NCI-H1436 treated with DMSO at 0.1 percent for 48 hours (cell line): ENCODE measurements around the gene SLC25A23.
"Not testable (repeated sequence)": the region's sequence is repeated elsewhere in the genome, so short reads cannot be mapped to it uniquely, and the experiment has no call there.

Source experiments
- DNase-seq: peaks from one replicate; lab custom pipeline; 2025; lab: John Stamatoyannopoulos, UW

Gene SLC25A23

GRCh38 chr19:6402058-6402457 is 57.5 kb downstream of the SLC25A23 start:
- DNase-seq = no peak

GRCh38 chr19:6400062-6400944 is 59.3 kb downstream of the SLC25A23 start:
- DNase-seq = not testable (repeated sequence)

DNA sequence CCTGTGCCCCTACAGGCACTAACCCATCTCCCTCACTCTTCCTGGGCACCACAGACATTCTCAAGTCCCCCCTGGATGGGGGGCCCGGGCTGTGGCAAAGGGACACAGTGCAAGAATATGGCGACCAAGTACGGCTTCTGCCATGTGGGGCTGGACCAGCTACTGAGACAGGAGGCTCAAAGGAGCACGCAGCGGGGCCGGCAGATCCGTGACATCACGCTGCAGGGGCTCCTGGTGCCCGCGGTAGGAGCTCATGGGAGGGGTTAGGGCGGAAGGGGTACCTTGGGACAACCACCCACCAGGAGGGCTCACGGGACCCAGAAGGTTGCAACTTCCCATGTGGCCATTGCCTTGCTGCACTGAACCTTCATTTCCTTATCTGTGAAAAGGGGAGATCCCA is 63.3 kb downstream of the SLC25A23 start:
- DNase-seq = no peak

GRCh38 chr19:6394831-6395230 is 64.8 kb downstream of the SLC25A23 start:
- no peak for DNase-seq

DNA sequence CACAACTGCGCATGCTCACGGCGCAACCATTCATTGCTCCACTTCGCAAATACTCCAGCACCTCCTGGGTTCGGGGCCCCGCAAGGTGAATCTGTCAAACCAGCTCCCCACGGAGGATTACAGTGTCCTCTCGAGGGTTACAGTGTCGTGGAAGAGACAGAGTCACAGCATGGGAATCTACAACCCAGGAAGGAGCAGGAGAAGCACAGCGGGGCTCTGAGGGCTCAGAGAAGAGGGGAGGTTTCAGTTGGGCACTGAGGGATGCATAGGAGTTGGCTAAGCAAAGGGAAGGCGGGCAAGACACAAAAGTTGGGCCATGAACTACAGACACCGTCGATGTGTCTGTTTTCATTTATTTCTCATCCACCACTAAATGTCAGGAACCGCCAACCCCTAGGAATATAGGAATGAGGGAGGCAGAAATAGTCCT is 65.6 kb downstream of the SLC25A23 start:
- DNase-seq = no peak

DNA sequence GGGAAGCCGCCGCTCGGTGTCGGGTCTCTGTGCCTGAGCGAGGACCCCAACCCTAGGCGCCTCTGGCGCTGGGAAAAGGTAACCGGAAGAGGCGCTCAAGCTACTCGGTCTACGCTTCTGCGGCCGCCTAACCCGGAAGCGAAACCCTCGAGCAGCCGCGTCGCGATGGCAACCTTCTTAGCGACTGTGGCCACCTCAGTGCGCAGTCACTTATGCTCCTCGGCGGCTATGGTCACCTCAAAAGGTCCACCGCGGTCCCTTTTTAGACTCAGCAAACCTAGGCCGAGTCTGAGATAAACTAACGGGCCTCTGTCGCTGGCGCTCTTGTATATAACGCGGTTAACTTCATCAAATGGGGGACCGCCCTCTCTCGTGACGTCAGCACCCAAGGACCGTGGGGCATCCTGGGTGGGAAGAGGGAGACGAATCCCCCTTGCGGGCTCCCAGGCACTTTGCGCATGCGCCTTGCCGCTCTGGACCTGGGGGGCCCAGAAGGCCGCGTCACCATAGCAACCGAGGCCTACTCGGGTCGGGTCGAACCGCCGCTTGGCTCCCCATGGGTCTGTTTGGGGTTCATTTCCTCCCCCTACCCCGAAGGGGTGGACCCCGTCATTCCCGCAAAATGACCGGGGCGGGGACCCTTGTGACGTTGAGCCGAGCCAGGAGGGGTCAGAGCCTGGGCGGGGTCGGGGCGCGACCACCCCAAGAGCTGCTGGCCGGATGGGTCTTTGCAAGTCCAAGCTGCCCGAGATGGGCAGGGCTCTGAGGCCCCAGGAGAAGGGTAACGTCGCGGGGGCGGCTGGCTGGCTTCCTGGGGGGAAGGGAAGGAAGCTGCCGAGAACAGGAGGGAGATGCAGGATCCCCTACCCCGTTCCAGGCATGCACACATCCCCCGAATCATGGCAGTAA is 66.3 kb downstream of the SLC25A23 start, which contains the start of gene GTF2F1:
Gene GTF2F1, minus strand, starts transcription at position 91 of the 909 bp plus-strand sequence. CDS start 169 bp downstream, outside the sequence.
- DNase-seq = peak; percentile 71

DNA sequence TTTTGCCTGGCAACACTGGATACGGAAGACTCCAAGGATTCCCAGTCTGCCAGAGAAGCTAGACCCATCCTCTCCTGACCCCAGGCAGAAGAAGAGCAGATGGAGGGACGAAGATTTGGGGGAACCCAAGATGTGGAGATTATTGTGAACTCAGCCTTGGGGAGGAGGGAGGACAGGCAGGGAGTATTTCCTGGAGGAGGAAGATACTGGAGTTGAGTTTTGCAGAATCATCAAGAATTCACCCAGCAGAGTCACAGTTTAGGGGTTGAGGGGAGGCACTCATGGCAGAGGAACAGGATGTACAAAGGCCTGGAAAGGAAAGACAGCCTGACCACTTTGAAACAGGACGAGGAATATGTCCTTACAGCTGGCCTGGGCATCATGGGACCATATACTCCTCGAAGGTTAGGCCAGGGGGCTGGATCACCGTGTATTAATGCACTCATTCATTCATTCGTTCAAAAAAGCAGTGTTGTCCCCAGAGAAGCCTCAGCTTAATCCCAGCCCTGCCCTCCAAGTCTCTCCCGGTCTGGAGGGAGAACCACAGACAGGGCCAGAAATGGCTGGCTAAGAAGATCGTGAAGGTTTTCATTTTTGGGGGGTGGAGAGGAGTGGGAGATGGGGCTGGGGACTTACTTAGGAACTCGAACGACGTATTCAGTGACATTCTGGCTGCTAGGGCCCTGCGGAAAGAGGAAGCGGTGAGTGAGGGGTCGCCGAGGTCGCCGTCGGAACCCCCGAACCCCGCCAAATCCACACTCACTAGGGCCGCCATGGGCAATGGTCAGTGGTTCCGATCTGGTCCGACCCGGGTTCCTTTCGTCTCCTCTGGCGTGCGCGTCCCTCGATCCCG is 67.1 kb downstream of the SLC25A23 start:
- no peak for DNase-seq
